IPS-NIHi11 (cell line): ENCODE results near the gene IQCK.
"Not testable (repeated sequence)": the region's sequence is repeated elsewhere in the genome, so short reads cannot be mapped to it uniquely, and the experiment has no call there.

Experiments
- DNase-seq: peaks from one replicate; pipeline ENCODE4 v3.0.0; 2012; ENCODE audit warnings: mixed read lengths, low spot score

The IQCK gene

GRCh38 chr16:19717741-19718623, at the start of gene IQCK, which contains the start of gene KNOP1:
TSS of gene IQCK (plus strand) at chr16:19718271. CDS start at chr16:19718307, 36 bp downstream.
TSS of gene KNOP1 (minus strand) at chr16:19718227. CDS start at chr16:19715035, 3,192 bp downstream.
- peak; percentile 96 for DNase-seq

GRCh38 chr16:19672378-19672777, 45.7 kb upstream of the IQCK start:
- no peak for DNase-seq

- DNase-seq, result no peak
Measured at GRCh38 chr16:19674485-19674884, 43.6 kb upstream of the IQCK start.

- DNase-seq, result no peak
Measured at GRCh38 chr16:19677402-19677801, 40.7 kb upstream of the IQCK start.

GRCh38 chr16:19678804-19679203, 39.3 kb upstream of the IQCK start:
- DNase-seq, result no peak

- DNase-seq, result not testable (repeated sequence)
Measured at GRCh38 chr16:19679281-19679680, 38.8 kb upstream of the IQCK start.

GRCh38 chr16:19680881-19681340, 37.2 kb upstream of the IQCK start:
- peak; percentile 53 for DNase-seq

GRCh38 chr16:19681637-19682036, 36.4 kb upstream of the IQCK start:
- no peak for DNase-seq

GRCh38 chr16:19683453-19684236, 34.4 kb upstream of the IQCK start:
- no peak for DNase-seq

GRCh38 chr16:19685176-19685575, 32.9 kb upstream of the IQCK start:
- no peak for DNase-seq

- DNase-seq, result no peak
Measured at GRCh38 chr16:19687279-19687678, 30.8 kb upstream of the IQCK start.

- DNase-seq, result no peak
Measured at GRCh38 chr16:19688396-19689024, 29.6 kb upstream of the IQCK start.

- DNase-seq, result no peak
Measured at GRCh38 chr16:19689342-19689741, 28.7 kb upstream of the IQCK start.

- no peak for DNase-seq
Measured at GRCh38 chr16:19690196-19690595, 27.9 kb upstream of the IQCK start.

- DNase-seq, result no peak
Measured at GRCh38 chr16:19691161-19691711, 26.8 kb upstream of the IQCK start.

GRCh38 chr16:19694989-19695388, 23.1 kb upstream of the IQCK start:
- DNase-seq, result no peak

- DNase-seq, result no peak
Measured at GRCh38 chr16:19696328-19696727, 21.7 kb upstream of the IQCK start.

GRCh38 chr16:19696961-19697360, 21.1 kb upstream of the IQCK start:
- DNase-seq, result no peak

- DNase-seq, result no peak
Measured at GRCh38 chr16:19697756-19698318, 20.2 kb upstream of the IQCK start.

GRCh38 chr16:19698480-19699465, 19.3 kb upstream of the IQCK start:
- DNase-seq, result no peak
